ENCODE measurements around the gene THY1.
"Not testable (repeated sequence)": the region's sequence is repeated elsewhere in the genome, so short reads cannot be mapped to it uniquely, and the experiment has no call there.

The THY1 gene

GRCh38 chr11:119402470-119402869 is 20.5 kb downstream of the THY1 start:
- no peak for ATAC-seq (replicated peaks)
- H3K4me3 Mint-ChIP-seq: no peak overlapping the region
- peaks cover 15 to 25% of the 10 kb centered on the region in 2 donors for H3K9me3 Mint-ChIP-seq
- no peaks in the 10 kb centered on the region for H3K4me1 Mint-ChIP-seq
- no peak overlapping the region for H3K27ac Mint-ChIP-seq
- peaks cover 3 to 4% of the 10 kb centered on the region in 2 donors for H3K36me3 Mint-ChIP-seq
- DNase-seq: no peak
- peaks cover 30 to 37% of the 10 kb centered on the region in 2 donors for H3K27me3 Mint-ChIP-seq

GRCh38 chr11:119400860-119401259 is 22.1 kb downstream of the THY1 start:
- ATAC-seq (replicated peaks): no peak
- no peaks in the 10 kb centered on the region for H3K4me1 Mint-ChIP-seq
- H3K27ac Mint-ChIP-seq: no peak overlapping the region
- H3K4me3 Mint-ChIP-seq: no peak overlapping the region
- H3K27me3 Mint-ChIP-seq: peaks cover 35 to 42% of the 10 kb centered on the region in 2 donors
- H3K36me3 Mint-ChIP-seq: peaks cover 3 to 4% of the 10 kb centered on the region in 2 donors
- DNase-seq: no peak
- H3K9me3 Mint-ChIP-seq: peaks cover 15 to 29% of the 10 kb centered on the region in 2 donors

GRCh38 chr11:119397740-119398139 is 25.2 kb downstream of the THY1 start:
- H3K36me3 Mint-ChIP-seq: peaks cover 3 to 4% of the 10 kb centered on the region in 2 donors
- no peaks in the 10 kb centered on the region for H3K4me1 Mint-ChIP-seq
- no peak overlapping the region for H3K4me3 Mint-ChIP-seq
- ATAC-seq (replicated peaks) (no peak), DNase-seq (no peak)
- H3K9me3 Mint-ChIP-seq: peaks cover 15 to 29% of the 10 kb centered on the region in 2 donors
- no peak overlapping the region for H3K27ac Mint-ChIP-seq
- peaks cover 52 to 59% of the 10 kb centered on the region in 2 donors for H3K27me3 Mint-ChIP-seq

GRCh38 chr11:119396835-119397234 is 26.1 kb downstream of the THY1 start:
- Mint-ChIP-seq H3K4me3 (no peak overlapping the region), H3K36me3 (peaks cover 3 to 4% of the 10 kb centered on the region in 2 donors), H3K9me3 (peaks cover 15 to 29% of the 10 kb centered on the region in 2 donors), H3K4me1 (no peaks in the 10 kb centered on the region), H3K27ac (no peak overlapping the region), H3K27me3 (peaks cover 49 to 60% of the 10 kb centered on the region in 2 donors)
- no peak for ATAC-seq (replicated peaks)
- DNase-seq: no peak

GRCh38 chr11:119391275-119391674 is 31.7 kb downstream of the THY1 start:
- Mint-ChIP-seq H3K4me1 (no peaks in the 10 kb centered on the region), H3K27ac (no peak overlapping the region), H3K9me3 (no peaks in the 10 kb centered on the region), H3K36me3 (no peaks in the 10 kb centered on the region), H3K4me3 (no peak overlapping the region), H3K27me3 (peaks cover 28 to 33% of the 10 kb centered on the region in 2 donors)
- no peak for ATAC-seq (replicated peaks)
- DNase-seq: no peak

- H3K36me3 Mint-ChIP-seq: no peaks in the 10 kb centered on the region
- ATAC-seq (replicated peaks) (peak in 1 of 2 donors; percentile 39), DNase-seq (no peak)
- no peak overlapping the region for H3K27ac Mint-ChIP-seq
- no peaks in the 10 kb centered on the region for H3K9me3 Mint-ChIP-seq
- H3K4me3 Mint-ChIP-seq: no peak overlapping the region
- peaks cover 19 to 25% of the 10 kb centered on the region in 2 donors for H3K27me3 Mint-ChIP-seq
- H3K4me1 Mint-ChIP-seq: no peaks in the 10 kb centered on the region
Measured at GRCh38 chr11:119389611-119390254, 33.2 kb downstream of the THY1 start.

DNA sequence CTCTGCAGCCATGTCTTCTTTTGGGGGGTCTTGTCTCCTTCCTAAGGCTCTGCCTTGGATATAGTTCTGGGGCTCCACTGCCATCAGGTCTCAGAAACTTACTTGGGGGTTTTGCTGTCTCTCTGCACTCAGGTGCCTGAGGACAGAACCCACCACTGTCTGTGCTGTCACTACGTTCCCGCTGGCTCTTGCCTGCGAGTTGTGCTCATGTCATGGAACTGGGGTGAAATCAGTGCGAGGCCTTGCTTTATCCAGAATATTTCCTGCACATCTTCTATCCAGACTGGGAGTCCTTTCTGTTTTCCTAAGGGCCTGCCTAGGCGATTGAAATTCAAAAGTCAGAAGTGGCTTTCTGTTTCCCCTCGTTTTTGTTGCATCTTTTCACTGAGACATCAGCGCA is 34.9 kb downstream of the THY1 start:
- ATAC-seq (replicated peaks): no peak
- no peaks in the 10 kb centered on the region for H3K36me3 Mint-ChIP-seq
- H3K27ac Mint-ChIP-seq: no peak overlapping the region
- no peak for DNase-seq
- no peaks in the 10 kb centered on the region for H3K4me1 Mint-ChIP-seq
- H3K9me3 Mint-ChIP-seq: no peaks in the 10 kb centered on the region
- H3K27me3 Mint-ChIP-seq: peaks cover 12% of the 10 kb centered on the region in 2 donors
- no peak overlapping the region for H3K4me3 Mint-ChIP-seq

DNA sequence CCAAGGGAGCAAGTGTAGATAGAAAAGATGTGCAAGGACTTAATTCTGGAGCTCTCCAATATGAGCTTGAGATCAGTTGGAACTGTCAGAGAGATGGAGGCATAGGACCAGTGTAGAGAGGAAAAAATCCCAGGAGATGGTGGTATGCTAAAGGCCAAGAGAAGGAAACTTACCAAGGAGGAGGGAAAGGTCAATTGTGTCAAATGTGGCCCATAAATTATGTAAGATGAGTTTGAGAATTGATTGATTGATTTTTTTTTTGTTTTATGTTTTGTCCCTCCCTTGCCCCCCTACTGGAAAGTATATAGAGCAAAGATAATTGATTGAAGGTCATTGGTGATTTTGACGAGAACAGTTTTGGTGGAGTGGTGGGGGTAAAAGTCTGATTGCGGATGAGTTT is 38.6 kb downstream of the THY1 start:
- peaks cover 0 to 6% of the 10 kb centered on the region in 2 donors for H3K27me3 Mint-ChIP-seq
- H3K27ac Mint-ChIP-seq: no peak overlapping the region
- no peak overlapping the region for H3K4me3 Mint-ChIP-seq
- H3K4me1 Mint-ChIP-seq: peaks cover 0 to 8% of the 10 kb centered on the region in 2 donors
- ATAC-seq (replicated peaks): no peak
- H3K36me3 Mint-ChIP-seq: no peaks in the 10 kb centered on the region
- DNase-seq: no peak
- no peaks in the 10 kb centered on the region for H3K9me3 Mint-ChIP-seq

- H3K36me3 Mint-ChIP-seq; H3K4me1 Mint-ChIP-seq; H3K9me3 Mint-ChIP-seq; H3K4me3 Mint-ChIP-seq; H3K27me3 Mint-ChIP-seq; H3K27ac Mint-ChIP-seq; DNase-seq; ATAC-seq (replicated peaks): not testable (repeated sequence)
Measured at GRCh38 chr11:119382513-119382912, 40.5 kb downstream of the THY1 start.

DNA sequence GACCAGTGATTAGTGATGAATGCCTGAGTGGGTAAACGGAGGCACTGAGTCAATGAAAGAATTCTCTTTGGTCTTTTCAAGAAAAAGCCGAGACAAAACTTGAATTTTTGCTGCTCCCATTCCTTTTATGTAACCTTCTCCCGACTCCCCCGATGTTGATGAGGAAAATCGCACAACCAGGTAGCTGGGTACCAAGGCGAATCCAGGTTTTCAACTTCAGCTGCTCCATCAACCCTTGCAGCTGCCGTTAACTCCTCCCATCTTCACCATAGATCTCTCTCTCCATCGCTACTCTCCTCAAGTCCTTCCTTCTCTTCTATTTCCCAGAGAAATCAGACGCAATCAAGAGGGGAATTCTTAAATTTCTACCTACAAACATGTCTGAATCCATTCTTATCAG is 40.9 kb downstream of the THY1 start:
- no peaks in the 10 kb centered on the region for H3K36me3 Mint-ChIP-seq
- peaks cover 0 to 8% of the 10 kb centered on the region in 2 donors for H3K4me1 Mint-ChIP-seq
- H3K9me3 Mint-ChIP-seq: no peaks in the 10 kb centered on the region
- ATAC-seq (replicated peaks) (no peak), DNase-seq (no peak)
- no peak overlapping the region for H3K27ac Mint-ChIP-seq
- peaks cover 0 to 6% of the 10 kb centered on the region in 2 donors for H3K27me3 Mint-ChIP-seq
- no peak overlapping the region for H3K4me3 Mint-ChIP-seq

DNA sequence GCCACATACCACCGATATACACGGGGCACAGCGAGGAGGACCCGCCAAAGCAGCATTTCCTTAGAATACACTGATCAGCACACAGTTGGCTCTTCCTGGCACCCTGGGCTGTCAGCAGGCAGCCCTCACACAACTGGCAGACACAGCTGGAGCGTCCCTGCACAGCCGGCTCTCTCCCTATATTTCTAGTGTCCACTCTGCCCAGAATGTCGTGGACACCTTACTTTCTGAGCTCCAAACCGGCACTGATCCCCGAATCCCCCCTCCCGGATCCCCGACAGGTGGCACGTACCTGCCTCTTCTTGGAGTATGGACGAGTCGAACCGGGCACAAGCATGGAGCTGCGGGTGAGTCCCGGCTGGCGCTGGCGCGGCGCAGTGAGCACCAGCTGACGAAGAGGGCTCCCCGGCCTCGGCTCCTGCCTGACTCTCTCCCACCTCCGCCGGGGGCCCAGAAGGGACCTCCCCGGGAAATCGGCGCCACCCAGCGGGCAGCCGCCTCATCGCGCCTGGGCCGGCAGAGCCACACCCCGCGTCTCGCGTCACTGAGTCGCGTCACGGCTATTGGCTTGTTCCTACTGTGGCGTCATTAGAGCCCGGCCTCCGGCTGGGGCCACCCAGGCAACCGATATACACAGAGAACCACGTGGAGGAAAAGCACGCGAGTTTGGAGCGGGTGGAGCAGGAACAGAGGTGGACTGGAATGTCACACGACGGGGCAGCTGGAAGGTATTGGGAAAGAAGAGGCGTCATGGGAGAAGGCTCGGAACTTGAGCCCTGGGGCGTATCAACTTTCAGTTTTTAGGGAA is 41.6 kb downstream of the THY1 start, which contains the start of gene USP2:
Gene USP2, minus strand, starts transcription at position 510 of the 808 bp plus-strand sequence. CDS start 8,210 bp downstream, outside the sequence.
- H3K36me3 Mint-ChIP-seq: no peaks in the 10 kb centered on the region
- peaks cover 0 to 8% of the 10 kb centered on the region in 2 donors for H3K4me1 Mint-ChIP-seq
- DNase-seq (peak; percentile 92), ATAC-seq (replicated peaks) (peak; percentile 100)
- H3K27ac Mint-ChIP-seq: no peak within 1 kb of the TSS
- H3K9me3 Mint-ChIP-seq: no peaks in the 10 kb centered on the region
- peaks cover 0 to 6% of the 10 kb centered on the region in 2 donors for H3K27me3 Mint-ChIP-seq
- no peak within 1 kb of the TSS for H3K4me3 Mint-ChIP-seq

DNA sequence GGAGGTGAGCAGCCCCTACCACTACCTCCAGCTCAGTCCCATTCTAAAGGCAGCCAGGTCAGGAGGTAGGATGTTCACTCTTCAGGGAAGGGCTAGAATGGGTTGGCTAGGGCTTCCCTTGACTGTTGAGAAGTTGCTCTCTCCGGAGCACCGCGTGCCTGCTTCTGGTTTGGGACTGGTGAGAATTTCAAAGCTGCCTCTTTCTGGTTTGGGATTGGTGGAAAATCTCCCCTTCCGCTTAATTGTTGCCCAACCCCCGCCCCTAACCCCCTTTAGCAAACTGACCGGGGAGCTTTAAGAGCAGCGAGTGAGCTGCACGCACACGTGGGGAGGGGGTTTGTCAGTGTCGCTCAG is 42.2 kb downstream of the THY1 start:
- Mint-ChIP-seq H3K4me1 (peaks cover 0 to 8% of the 10 kb centered on the region in 2 donors), H3K9me3 (no peaks in the 10 kb centered on the region), H3K27ac (no peak overlapping the region), H3K4me3 (no peak overlapping the region), H3K36me3 (no peaks in the 10 kb centered on the region), H3K27me3 (peaks cover 0 to 6% of the 10 kb centered on the region in 2 donors)
- ATAC-seq (replicated peaks): no peak
- DNase-seq: no peak

DNA sequence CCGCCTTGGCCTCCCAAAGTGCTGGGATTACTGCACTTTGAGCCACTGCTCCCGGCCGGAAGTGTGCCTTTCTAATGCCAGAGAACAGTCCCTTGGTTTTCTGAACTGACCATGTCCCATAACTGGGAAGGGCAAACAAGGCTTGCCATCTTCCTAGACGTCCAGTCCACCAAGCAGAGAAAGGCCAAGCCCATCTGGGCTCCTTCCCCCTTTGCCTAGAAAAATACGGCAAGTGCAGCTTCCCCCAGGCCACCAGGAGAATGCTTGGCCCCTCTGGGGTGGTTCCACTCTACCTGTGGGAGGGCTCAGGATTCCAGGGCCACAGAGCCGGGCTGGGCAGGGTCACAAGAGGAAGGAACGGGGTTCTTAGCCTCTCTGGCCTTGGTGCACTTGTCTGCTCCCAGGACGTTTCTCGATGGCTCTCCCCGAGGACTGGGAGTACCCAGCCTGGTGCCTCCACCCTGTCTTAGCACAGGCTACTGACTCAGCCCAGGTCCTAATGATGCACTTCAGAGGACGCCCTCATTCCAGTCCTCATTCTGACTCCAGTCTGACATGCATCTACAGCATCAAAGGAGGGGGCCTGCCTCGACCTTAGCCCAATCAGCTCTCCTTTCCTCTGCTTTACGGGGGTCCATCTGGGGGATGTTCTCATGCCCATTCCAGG is 42.7 kb downstream of the THY1 start:
- peaks cover 0 to 6% of the 10 kb centered on the region in 2 donors for H3K27me3 Mint-ChIP-seq
- DNase-seq (no peak), ATAC-seq (replicated peaks) (no peak)
- no peak overlapping the region for H3K4me3 Mint-ChIP-seq
- no peaks in the 10 kb centered on the region for H3K9me3 Mint-ChIP-seq
- H3K4me1 Mint-ChIP-seq: peaks cover 0 to 8% of the 10 kb centered on the region in 2 donors
- H3K27ac Mint-ChIP-seq: no peak overlapping the region
- H3K36me3 Mint-ChIP-seq: no peaks in the 10 kb centered on the region

DNA sequence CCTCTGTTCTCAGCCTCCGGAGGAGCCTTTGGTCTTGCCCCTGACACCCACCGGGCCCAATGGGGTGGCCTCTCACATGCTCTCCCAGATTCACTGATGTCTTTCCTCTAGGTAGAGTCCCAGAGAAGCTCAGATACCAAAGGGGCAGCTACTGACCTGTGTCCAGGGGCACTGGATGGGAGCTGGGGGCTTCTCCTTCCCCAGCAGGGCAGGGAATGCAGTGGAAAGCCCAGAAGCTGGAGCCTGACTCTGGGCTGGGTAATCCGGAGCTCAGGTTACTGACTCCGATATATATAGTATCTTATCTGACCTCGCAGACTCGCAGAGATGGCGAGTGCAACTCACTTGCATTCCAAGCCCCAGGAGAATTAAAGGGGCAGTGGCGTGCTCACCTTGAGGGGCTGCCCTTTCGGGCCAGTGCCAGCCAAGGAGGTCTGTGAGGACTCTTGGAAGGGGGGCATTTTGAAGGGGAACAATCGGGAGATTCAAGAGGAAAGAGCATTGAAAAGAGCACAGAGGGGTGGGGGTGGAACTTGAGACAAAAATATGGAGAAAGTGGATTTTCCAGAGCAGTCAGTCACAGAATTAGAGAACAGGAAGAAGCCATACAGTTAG is 44.0 kb downstream of the THY1 start:
- DNase-seq: no peak
- Mint-ChIP-seq H3K4me3 (no peak overlapping the region), H3K9me3 (no peaks in the 10 kb centered on the region), H3K4me1 (peaks cover 0 to 8% of the 10 kb centered on the region in 2 donors), H3K27me3 (peaks cover 0 to 6% of the 10 kb centered on the region in 2 donors), H3K36me3 (no peaks in the 10 kb centered on the region), H3K27ac (peak overlapping the region; percentile 40)
- ATAC-seq (replicated peaks): no peak

Data from stimulated activated naive B cell treated with anti-CD40 and anti-IgM and Interleukin-4, amounts not matched to agents 10 μg/mL and 1 μg/mL and 100 μg/mL, for 72 hours (primary cell).